Upper lobe of right lung (tissue), 1 donor: ENCODE results near the gene ANKS3. TPM values are rescaled to one million over a fixed set of nuclear protein-coding genes. Genes with fewer than 3 reads are reported as not detected.
A peak's percentile ranks its signal among the peaks of the same experiment; 100 is the strongest.
"Not testable (repeated sequence)": the region's sequence is repeated elsewhere in the genome, so short reads cannot be mapped to it uniquely, and the experiment has no call there.

Source experiments
- ATAC-seq: fragments of 200-7000 bp; cut with Tn5 transposase; one replicate; pipeline ENCODE4 v1.9.1; 2020; ENCODE audit warnings: mild to moderate bottlenecking, moderate library complexity
- DNase-seq: peaks from one replicate; pipeline ENCODE4 v3.0.0-alpha.2; 2020
- H3K27ac ChIP-seq: fragments of 200-600 bp; one replicate; pipeline ENCODE4 v1.8.0; 2022
- H3K27me3 ChIP-seq: fragments of 200-600 bp; one replicate; pipeline ENCODE4 v1.8.0; 2022; ENCODE audit warnings: mild to moderate bottlenecking
- H3K36me3 ChIP-seq: fragments of 200-600 bp; one replicate; pipeline ENCODE4 v1.8.0; 2022
- H3K4me1 ChIP-seq: fragments of 200-600 bp; one replicate; pipeline ENCODE4 v1.8.0; 2022
- H3K4me3 ChIP-seq: fragments of 200-600 bp; one replicate; pipeline ENCODE4 v1.8.0; 2022; ENCODE audit warnings: mild to moderate bottlenecking
- H3K9me3 ChIP-seq: fragments of 200-600 bp; one replicate; pipeline ENCODE4 v1.8.0; 2022
- intact Hi-C: fragments of 100-400 bp; cut with DNase I; formaldehyde crosslinking; loops from one replicate; pipeline ENCODE4 v1.11.0; 2022
- total RNA-seq: library from RNA; stranded (reverse); fragmentation: NEBNext Ultra II Directional; extraction: Animal tissue kit (Norgen Biotek cat#: 25700); gene quantifications from one replicate; pipeline ENCODE4 v1.2.1, GENCODE V29; 2021
- TF ChIP-seq, protein P1 (sequence below): fragments of 200-600 bp; IDR thresholded peaks from one replicate; pipeline ENCODE4 v1.8.0; 2022; ENCODE audit warnings: antibody characterized with exemption
- donor health status: DM: no; HTN: yes; CAD: no; lungs with severe emphysema.

The ANKS3 gene
- total RNA-seq, 1 donor from 2014 or later, result 20.6 TPM

DNA sequence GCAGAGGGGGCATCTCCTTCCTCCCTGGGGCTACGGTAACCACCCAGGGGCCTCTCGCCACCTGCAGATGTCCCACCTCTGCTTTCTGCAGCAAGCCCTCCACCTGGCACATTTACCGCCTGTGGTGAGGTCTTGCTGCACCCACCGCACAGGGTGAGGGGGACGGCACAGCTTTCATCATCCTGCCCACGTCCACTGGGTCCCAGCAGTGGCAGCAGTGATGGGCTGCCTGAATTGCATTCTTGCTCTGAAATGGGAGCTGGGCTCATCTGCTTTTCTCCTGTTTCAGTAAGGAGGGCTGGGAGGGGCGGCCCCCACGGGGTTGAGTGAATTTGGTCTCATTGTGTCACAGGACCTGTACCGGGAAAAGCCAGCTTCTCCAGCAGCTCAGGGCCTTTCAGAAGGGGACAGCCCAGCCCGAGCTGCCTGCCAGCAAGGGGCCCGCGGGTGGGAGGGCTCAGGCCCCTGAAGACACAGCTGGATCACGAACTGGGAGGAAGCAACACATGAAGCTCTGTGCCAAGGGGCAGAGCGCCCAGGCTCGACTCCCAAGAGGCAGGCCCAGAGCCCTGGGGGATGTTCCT lies 13.0 kb upstream of the ANKS3 start:
- Histone ChIP-seq H3K9me3 (no peaks in the 10 kb centered on the region), H3K4me1 (no peaks in the 10 kb centered on the region), H3K36me3 (peaks cover 20% of the 10 kb centered on the region), H3K27ac (no peak overlapping the region), H3K4me3 (no peak overlapping the region), H3K27me3 (no peaks in the 10 kb centered on the region)
- no peak for DNase-seq
- TF ChIP-seq, protein P1, sequence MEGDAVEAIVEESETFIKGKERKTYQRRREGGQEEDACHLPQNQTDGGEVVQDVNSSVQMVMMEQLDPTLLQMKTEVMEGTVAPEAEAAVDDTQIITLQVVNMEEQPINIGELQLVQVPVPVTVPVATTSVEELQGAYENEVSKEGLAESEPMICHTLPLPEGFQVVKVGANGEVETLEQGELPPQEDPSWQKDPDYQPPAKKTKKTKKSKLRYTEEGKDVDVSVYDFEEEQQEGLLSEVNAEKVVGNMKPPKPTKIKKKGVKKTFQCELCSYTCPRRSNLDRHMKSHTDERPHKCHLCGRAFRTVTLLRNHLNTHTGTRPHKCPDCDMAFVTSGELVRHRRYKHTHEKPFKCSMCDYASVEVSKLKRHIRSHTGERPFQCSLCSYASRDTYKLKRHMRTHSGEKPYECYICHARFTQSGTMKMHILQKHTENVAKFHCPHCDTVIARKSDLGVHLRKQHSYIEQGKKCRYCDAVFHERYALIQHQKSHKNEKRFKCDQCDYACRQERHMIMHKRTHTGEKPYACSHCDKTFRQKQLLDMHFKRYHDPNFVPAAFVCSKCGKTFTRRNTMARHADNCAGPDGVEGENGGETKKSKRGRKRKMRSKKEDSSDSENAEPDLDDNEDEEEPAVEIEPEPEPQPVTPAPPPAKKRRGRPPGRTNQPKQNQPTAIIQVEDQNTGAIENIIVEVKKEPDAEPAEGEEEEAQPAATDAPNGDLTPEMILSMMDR, result no peak
- intact Hi-C loops, result no loop called here
- ATAC-seq, result no peak

DNA sequence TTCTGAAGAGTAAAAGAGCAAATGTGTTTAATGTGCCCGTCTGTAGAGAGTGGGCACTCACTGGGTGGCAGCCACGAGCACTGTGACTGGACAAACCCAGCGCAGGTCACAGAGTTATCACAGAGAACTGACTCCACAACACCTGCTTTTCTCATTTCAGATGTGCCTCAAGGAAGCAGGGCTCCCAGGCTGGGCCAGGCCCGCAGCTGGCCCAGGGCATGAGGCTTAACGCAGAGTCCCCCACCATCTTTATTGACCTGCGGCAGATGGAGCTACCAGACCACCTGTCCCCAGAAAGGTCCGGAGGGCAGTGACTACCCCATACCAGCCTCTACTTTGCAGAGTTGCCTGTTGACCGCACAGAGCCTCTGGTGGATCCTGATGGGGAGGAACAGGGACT lies 12.1 kb upstream of the ANKS3 start:
- DNase-seq (no peak), ATAC-seq (no peak)
- Histone ChIP-seq H3K4me1 (no peaks in the 10 kb centered on the region), H3K27ac (no peak overlapping the region), H3K36me3 (peaks cover 13% of the 10 kb centered on the region), H3K9me3 (no peaks in the 10 kb centered on the region), H3K4me3 (no peak overlapping the region), H3K27me3 (no peaks in the 10 kb centered on the region)
- TF ChIP-seq, protein P1, result no peak
- intact Hi-C loops, result no loop called here

DNA sequence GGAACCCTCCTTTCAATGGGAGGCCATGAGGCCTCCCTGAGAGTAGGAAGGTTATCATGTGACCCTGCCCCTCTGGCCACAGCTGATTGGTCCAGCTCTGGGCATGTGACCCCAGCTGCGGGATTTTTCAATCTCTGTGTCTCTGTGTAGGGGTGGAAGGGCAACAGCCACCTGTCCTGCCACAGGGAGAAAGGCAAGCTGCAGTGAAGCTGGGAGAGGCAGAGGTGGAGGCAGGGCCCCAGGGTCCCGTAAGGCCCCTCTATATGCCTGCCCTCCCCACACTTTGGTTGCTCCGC lies 11.2 kb upstream of the ANKS3 start:
- intact Hi-C loops, result no loop called here
- DNase-seq, result no peak
- Histone ChIP-seq H3K27ac (no peak overlapping the region), H3K27me3 (no peaks in the 10 kb centered on the region), H3K9me3 (no peaks in the 10 kb centered on the region), H3K4me3 (no peak overlapping the region), H3K4me1 (no peaks in the 10 kb centered on the region), H3K36me3 (peaks cover 3% of the 10 kb centered on the region)
- no peak for ATAC-seq
- TF ChIP-seq, protein P1, result no peak

DNA sequence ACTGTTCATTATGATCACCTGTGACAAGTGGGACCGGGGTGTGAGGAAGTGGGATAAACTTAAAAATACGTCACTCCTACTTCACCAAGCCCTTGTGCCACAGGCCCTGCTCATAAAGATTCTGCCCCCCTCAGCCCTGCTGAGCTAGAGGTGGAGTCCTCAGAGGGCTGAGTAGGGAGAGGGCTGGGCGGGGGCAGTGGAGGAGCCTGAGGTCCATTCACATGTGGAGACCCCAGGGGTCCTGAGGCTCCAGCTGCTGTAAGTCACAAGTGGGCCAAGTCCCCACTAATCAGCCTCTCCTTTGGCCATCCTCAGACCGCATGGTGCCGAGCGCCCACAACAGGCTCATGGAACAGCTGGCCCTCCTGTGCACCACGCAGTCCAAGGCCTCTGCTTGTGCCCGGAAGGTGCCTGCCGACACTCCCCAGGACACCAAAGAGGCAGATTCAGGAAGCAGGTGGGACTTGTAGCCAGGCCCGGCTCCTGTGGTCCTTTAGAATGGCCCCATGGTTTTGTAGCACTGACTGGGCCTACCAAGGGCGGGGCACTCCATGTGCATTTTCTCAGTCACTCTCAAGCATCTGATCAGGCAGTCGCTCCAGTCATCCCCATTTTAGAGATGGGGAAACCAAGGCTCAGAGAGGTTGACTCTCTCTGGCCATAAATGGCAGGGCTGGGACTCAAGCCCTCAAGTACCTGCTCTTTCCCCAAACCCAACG lies 10.6 kb upstream of the ANKS3 start:
- ATAC-seq (no peak), DNase-seq (no peak)
- Histone ChIP-seq H3K4me1 (no peaks in the 10 kb centered on the region), H3K27me3 (no peaks in the 10 kb centered on the region), H3K27ac (no peak overlapping the region), H3K36me3 (no peaks in the 10 kb centered on the region), H3K9me3 (no peaks in the 10 kb centered on the region), H3K4me3 (no peak overlapping the region)
- TF ChIP-seq, protein P1, result no peak
- intact Hi-C loops, result no loop called here

DNA sequence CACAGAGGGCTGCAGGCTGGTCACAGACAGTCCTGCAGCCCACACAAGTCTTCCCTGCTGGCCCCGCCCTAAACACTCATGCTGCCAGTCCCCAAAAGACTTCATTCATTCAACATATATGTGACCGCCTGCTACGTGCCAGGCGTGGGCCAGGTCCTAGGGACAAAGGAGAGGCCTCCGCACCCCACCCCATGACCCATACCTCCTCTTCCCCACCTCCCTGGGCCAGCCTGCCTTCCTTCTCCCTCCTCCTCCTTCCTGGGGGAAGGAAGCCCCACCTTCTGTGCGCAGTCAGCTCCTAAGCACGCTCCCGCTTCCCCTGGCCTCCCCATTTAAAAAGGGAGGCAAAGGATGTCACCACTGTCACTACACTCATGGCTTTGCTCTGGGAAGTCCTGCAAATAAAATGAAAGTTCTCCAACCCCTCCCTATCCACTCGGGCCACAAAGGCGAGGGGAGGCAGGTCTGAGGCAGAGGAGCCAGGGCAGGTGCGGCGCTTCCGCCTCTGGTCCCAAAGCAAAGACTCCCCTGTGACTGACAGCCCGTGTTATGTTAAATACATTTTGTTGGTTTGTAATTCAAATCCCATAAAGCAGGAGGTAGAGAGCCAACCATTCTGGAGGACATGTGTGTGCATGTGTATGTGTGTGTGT lies 9.3 kb upstream of the ANKS3 start:
- TF ChIP-seq, protein P1, result no peak
- intact Hi-C loops, result no loop called here
- Histone ChIP-seq H3K9me3 (no peaks in the 10 kb centered on the region), H3K4me3 (no peak overlapping the region), H3K4me1 (no peaks in the 10 kb centered on the region), H3K36me3 (no peaks in the 10 kb centered on the region), H3K27ac (no peak overlapping the region), H3K27me3 (no peaks in the 10 kb centered on the region)
- DNase-seq (no peak), ATAC-seq (peak; percentile 45)

DNA sequence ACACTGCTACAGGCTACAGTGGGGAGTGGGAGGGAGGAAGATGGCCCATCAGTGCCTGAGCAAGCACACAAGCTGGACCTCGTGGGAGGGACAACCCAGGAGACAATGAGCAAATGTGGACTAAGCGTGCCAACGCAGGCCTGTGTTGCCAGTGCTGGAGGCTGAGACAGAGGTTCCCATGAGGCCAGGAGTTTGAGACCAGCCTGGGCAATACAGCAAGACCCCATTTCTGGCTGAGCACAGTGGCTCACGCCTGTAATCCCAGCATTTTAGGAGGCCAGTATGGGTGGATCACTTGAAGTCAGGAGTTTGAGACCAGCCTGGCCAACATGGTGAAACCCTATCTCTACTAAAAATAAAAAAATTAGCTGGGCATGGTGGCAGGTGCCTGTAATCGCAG lies 4.3 kb upstream of the ANKS3 start:
- H3K4me3 ChIP-seq, H3K27ac ChIP-seq, H3K27me3 ChIP-seq, ATAC-seq, DNase-seq, H3K36me3 ChIP-seq, intact Hi-C loops, H3K4me1 ChIP-seq, H3K9me3 ChIP-seq: not testable (repeated sequence)
